22Rv1 (cell line): ENCODE data around the gene PPFIA1.
"Not testable (repeated sequence)": the region's sequence is repeated elsewhere in the genome, so short reads cannot be mapped to it uniquely, and the experiment has no call there.

Experiments used
- CTCF ChIP-seq: fragments of 450-650 bp; IDR thresholded peaks from 2 replicates; pipeline ENCODE4 v1.5.1; 2017; ENCODE audit warnings: mild to moderate bottlenecking
- ZFX ChIP-seq: fragments of 450-650 bp; IDR thresholded peaks from 2 replicates; pipeline ENCODE4 v1.6.1; 2017; ENCODE audit warnings: antibody characterized with exemption, borderline replicate concordance

GRCh38 chr11:70259077-70259476 lies 11.4 kb upstream of the PPFIA1 start:
- not testable (repeated sequence) for TF ChIP-seq ZFX, CTCF
